Endothelial cell (in vitro differentiated cells): Measurements from ENCODE around the gene TLCD3A. TPM values are rescaled to one million over a fixed set of nuclear protein-coding genes. Genes with fewer than 3 reads are reported as not detected.

ENCODE experiments used
- DNase-seq: peaks from one replicate; pipeline ENCODE4 v3.0.0; 2021; ENCODE audit warnings: low spot score
- H3K27ac Mint-ChIP-seq: one replicate; pipeline ENCODE4 v1.8.0; 2021; ENCODE audit warnings: mixed read lengths, inconsistent platforms; ENCODE audit not compliant: unreplicated experiment
- H3K27me3 Mint-ChIP-seq: one replicate; pipeline ENCODE4 v1.8.0; 2021; ENCODE audit warnings: mild to moderate bottlenecking, moderate library complexity, mixed read lengths, inconsistent platforms; ENCODE audit not compliant: unreplicated experiment
- H3K36me3 Mint-ChIP-seq: one replicate; pipeline ENCODE4 v1.8.0; 2021; ENCODE audit warnings: mild to moderate bottlenecking, low read depth, mixed read lengths, inconsistent platforms; ENCODE audit not compliant: unreplicated experiment
- H3K4me1 Mint-ChIP-seq: one replicate; pipeline ENCODE4 v1.8.0; 2021; ENCODE audit warnings: mild to moderate bottlenecking, mixed read lengths, inconsistent platforms; ENCODE audit not compliant: unreplicated experiment
- H3K4me3 Mint-ChIP-seq: one replicate; pipeline ENCODE4 v1.8.0; 2021; ENCODE audit warnings: mild to moderate bottlenecking, mixed read lengths, inconsistent platforms; ENCODE audit not compliant: unreplicated experiment
- H3K9me3 Mint-ChIP-seq: one replicate; pipeline ENCODE4 v1.8.0; 2021; ENCODE audit warnings: mixed read lengths, inconsistent platforms; ENCODE audit not compliant: unreplicated experiment
- CTCF ChIP-seq: fragments of 200-600 bp; sonication (generic); IDR thresholded peaks from one replicate; pipeline ENCODE4 v1.5.0; 2021; ENCODE audit warnings: antibody characterized with exemption; ENCODE audit not compliant: unreplicated experiment
- total RNA-seq: library from RNA; stranded (reverse); fragmentation: NEBNext Ultra II Directional; extraction: Animal tissue kit (Norgen Biotek cat#: 25700); gene quantifications from one replicate; pipeline ENCODE4 v1.2.1, GENCODE V29; 2021; ENCODE audit not compliant: unreplicated experiment

TLCD3A gene
- total RNA-seq, 1 donor from 2014 or later, result 24.6 TPM

DNA sequence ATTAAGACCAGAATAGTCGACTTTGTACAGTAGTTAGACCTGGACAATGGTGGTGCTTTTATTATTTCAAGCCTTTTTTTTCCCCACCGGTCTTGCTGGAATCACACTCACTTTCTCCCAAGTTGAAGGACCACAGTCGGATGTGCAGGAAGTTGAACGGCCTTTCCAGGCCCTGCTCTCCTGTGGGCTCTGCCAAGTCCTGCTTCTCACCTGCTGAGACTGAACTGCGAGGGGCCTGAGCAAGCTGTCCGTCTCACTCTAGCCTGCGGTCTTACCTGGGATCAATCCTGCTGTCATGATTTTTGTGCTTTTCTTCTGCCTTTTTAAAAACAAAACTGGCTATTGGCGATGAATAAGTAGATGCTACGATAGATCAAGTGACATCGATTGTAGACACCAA, 1.3 kb downstream of the TLCD3A start:
- peak overlapping the region; percentile 90 for H3K4me3 Mint-ChIP-seq
- H3K9me3 Mint-ChIP-seq, result no peaks in the 10 kb centered on the region
- no peak for DNase-seq
- no peak for TF ChIP-seq CTCF
- peaks cover 5% of the 10 kb centered on the region for H3K27me3 Mint-ChIP-seq
- peaks cover 9% of the 10 kb centered on the region for H3K36me3 Mint-ChIP-seq
- H3K4me1 Mint-ChIP-seq, result peaks cover 15% of the 10 kb centered on the region
- peak overlapping the region; percentile 68 for H3K27ac Mint-ChIP-seq

GRCh38 chr17:737561-738113, 5.2 kb downstream of the TLCD3A start:
- Mint-ChIP-seq H3K9me3 (no peaks in the 10 kb centered on the region), H3K36me3 (peaks cover 23% of the 10 kb centered on the region), H3K27ac (no peak overlapping the region), H3K4me3 (no peak overlapping the region), H3K4me1 (peaks cover 12% of the 10 kb centered on the region), H3K27me3 (peaks cover 5% of the 10 kb centered on the region)
- no peak for DNase-seq
- TF ChIP-seq CTCF, result no peak

GRCh38 chr17:740240-741017, 8.0 kb downstream of the TLCD3A start:
- H3K4me1 Mint-ChIP-seq, result no peaks in the 10 kb centered on the region
- H3K4me3 Mint-ChIP-seq, result no peak overlapping the region
- no peak for TF ChIP-seq CTCF
- no peaks in the 10 kb centered on the region for H3K9me3 Mint-ChIP-seq
- peaks cover 37% of the 10 kb centered on the region for H3K36me3 Mint-ChIP-seq
- peaks cover 2% of the 10 kb centered on the region for H3K27me3 Mint-ChIP-seq
- DNase-seq, result no peak
- no peak overlapping the region for H3K27ac Mint-ChIP-seq

GRCh38 chr17:742147-742793, 9.9 kb downstream of the TLCD3A start:
- Mint-ChIP-seq H3K9me3 (no peaks in the 10 kb centered on the region), H3K27me3 (peaks cover 6% of the 10 kb centered on the region), H3K36me3 (peaks cover 49% of the 10 kb centered on the region), H3K4me1 (no peaks in the 10 kb centered on the region), H3K27ac (no peak overlapping the region), H3K4me3 (peak overlapping the region; percentile 37)
- TF ChIP-seq CTCF, result no peak
- no peak for DNase-seq

GRCh38 chr17:743139-743538, 10.7 kb downstream of the TLCD3A start:
- Mint-ChIP-seq H3K4me1 (no peaks in the 10 kb centered on the region), H3K4me3 (peak overlapping the region; percentile 10), H3K9me3 (no peaks in the 10 kb centered on the region), H3K27ac (no peak overlapping the region), H3K36me3 (peaks cover 58% of the 10 kb centered on the region), H3K27me3 (peaks cover 6% of the 10 kb centered on the region)
- DNase-seq, result no peak
- TF ChIP-seq CTCF, result no peak
